Uterus (tissue), 4 donors: ENCODE measurements around the gene ASB1. TPM values are rescaled to one million over a fixed set of nuclear protein-coding genes. Genes with fewer than 3 reads are reported as not detected.

Experiments used
- DNase-seq, 2 donors: peaks; one replicate each; pipeline ENCODE4 v3.0.0-alpha.2; 2019 to 2020
- H3K27ac ChIP-seq, 2 donors: fragments of 200-600 bp; sonication (generic); 1 replicate in 1 of 2; 2 replicates in 1 of 2; pipeline ENCODE4 v1.5.1; 2016 to 2018
- H3K27me3 ChIP-seq, 2 donors: fragments of 200-600 bp; sonication (generic); one replicate each; pipeline ENCODE4 v1.5.1; 2018 to 2019; ENCODE audit warnings: control low read depth in 1 of 2
- H3K36me3 ChIP-seq, 2 donors: fragments of 200-600 bp; sonication (generic); one replicate each; pipeline ENCODE4 v1.5.1; 2019; ENCODE audit warnings: control low read depth in 1 of 2
- H3K4me1 ChIP-seq, 2 donors: fragments of 200-600 bp; sonication (generic); one replicate each; pipeline ENCODE4 v1.5.1; 2018 to 2019; ENCODE audit warnings: control low read depth in 1 of 2
- H3K4me3 ChIP-seq, 2 donors: fragments of 200-600 bp; sonication (generic); 1 replicate in 1 of 2; 2 replicates in 1 of 2; pipeline ENCODE4 v1.5.1; 2018 to 2019; ENCODE audit warnings: mild to moderate bottlenecking in 1 of 2
- H3K9me3 ChIP-seq, 2 donors: fragments of 200-600 bp; sonication (generic); one replicate each; pipeline ENCODE4 v1.5.1; 2019; ENCODE audit warnings: control low read depth in 1 of 2
- CTCF ChIP-seq, 4 experiments: fragments of 200-600 bp in 2 of 4; fragments of 450-650 bp in 2 of 4; sonication (generic) in 2 of 4; IDR thresholded peaks; one replicate each; pipeline ENCODE4 v1.5.1; 2016 to 2019; ENCODE audit warnings: antibody characterized with exemption in 4 of 4, mild to moderate bottlenecking in 2 of 4, moderate library complexity in 1 of 4
- POLR2A ChIP-seq, 2 donors: fragments of 450-650 bp; IDR thresholded peaks; one replicate each; pipeline ENCODE4 v1.6.1; 2016; ENCODE audit warnings: antibody characterized with exemption in 2 of 2, mild to moderate bottlenecking in 1 of 2, moderate library complexity in 1 of 2
- intact Hi-C: fragments of 100-400 bp; cut with DNase I; formaldehyde crosslinking; loops from one replicate; pipeline ENCODE4 v1.15.1; 2023; ENCODE audit warnings: low total_unique reads
- total RNA-seq, 4 donors: library from RNA; depleted of rRNA in 3 of 4; stranded (reverse); fragments of >200 nt in 3 of 4; gene quantifications; one replicate each; pipeline versions ENCODE4 v1.1.0 to v1.2.4, GENCODE V29; 2014 to 2023
- donor health status: DM: yes; HTN: yes; CAD: no.

The ASB1 gene
- total RNA-seq, 4 donors from 2014 or later, result 4.9 to 40.5 (median 18.6) TPM

DNA sequence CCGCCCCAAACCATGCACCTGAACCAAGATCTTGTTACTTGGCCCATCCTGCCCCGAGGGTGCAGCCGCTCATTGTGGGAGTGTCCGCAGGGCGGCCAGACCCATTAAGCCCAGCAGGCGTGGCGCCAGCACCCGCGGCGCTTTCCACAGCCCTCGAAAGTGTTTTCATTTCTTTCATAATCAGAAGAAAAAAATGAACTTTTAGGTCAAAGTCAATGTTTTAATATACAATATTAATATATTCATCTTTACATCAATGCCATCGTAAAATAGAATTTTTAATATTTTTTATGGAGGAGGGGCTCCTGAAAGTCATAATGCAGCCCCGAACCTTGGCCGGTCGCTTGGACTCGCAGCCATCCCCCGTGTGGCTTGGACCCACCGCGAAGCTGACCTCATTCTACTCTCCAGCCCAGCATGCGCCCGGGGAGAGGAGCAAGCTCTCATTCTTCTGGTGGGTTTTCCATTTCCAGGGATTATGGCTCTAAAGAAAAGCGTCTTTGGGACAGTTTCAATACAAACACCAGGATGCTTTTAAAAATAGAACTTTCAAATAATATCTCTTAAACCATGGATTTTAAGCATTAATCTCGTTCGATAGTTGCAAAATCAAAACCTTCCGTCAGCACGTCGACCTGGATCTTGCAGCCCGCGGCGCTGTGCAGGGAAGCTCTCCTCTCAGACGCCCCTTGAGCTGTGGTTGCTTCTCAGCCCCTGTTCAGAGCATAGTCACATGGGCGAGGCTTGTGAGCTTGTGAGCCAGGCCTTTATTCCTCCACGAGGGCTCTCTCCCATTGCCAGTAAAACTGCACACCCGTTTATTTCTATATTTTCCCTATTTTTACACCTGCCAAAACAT lies 17.2 kb upstream of the ASB1 start:
- intact Hi-C loops, result no loop called here
- DNase-seq, result no peak
- no peak for TF ChIP-seq POLR2A (IDR thresholded peaks at IDR 0.05)
- no peak for TF ChIP-seq CTCF (IDR thresholded peaks at IDR 0.05)
- Histone ChIP-seq H3K4me1 (no peaks in the 10 kb centered on the region), H3K4me3 (no peak overlapping the region), H3K27me3 (no peaks in the 10 kb centered on the region), H3K36me3 (no peaks in the 10 kb centered on the region), H3K9me3 (no peaks in the 10 kb centered on the region), H3K27ac (no peak overlapping the region)

DNA sequence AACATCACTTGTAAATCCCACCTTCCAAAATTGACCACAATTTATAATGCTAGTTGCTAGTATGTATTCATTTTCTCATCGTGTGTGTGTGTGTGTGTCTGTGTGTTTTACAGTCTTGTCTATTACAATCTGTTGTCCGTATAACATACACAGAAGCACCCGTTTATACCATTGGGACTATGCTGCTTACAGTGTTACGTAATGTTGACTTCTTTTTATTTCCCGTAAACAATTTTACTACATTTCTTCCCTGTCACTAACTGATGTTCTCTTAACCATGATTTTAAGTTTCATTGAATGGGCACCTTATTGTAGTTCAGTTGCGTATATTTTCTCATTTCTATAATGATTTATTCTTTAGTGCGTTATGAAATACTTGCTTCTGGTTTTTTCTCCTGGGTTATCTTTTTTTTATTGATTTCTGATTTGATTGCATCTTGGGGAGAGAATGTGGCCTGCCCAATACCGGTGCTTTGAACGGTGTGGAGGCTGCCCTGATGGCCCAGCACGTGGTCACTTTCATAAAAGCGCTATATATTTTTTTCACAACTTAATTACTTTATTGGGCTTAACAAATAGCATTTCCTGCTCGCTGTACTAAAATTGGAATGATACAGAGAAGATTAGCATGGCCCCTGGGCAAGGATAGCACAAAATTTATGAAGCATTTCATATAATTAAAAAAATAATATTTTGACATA lies 14.5 kb upstream of the ASB1 start:
- no peaks in the 10 kb centered on the region for H3K9me3 ChIP-seq
- no peaks in the 10 kb centered on the region for H3K4me1 ChIP-seq
- intact Hi-C loops, result no loop called here
- no peak overlapping the region for H3K4me3 ChIP-seq
- no peak for TF ChIP-seq POLR2A (IDR thresholded peaks at IDR 0.05)
- TF ChIP-seq CTCF (IDR thresholded peaks at IDR 0.05), result no peak
- H3K27ac ChIP-seq, result no peak overlapping the region
- DNase-seq, result no peak
- no peaks in the 10 kb centered on the region for H3K27me3 ChIP-seq
- H3K36me3 ChIP-seq, result no peaks in the 10 kb centered on the region

DNA sequence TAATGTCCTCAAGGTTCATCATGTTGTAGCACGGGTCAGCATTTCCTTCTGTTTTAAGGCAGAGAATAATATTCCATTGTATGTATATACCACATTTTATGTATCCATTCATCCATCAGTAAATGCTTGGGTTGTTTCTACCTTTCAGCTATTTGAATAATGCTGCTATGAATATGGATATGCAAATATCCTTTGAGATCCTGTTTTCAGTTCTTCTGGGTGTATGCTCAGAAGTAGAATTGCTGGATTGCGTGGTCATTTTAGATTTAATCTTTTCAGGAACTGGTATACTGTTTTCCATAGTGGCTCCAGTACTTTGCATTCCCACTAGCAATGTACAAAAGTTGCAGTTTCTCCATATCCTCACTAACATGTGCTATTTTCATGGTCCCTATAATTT lies 13.4 kb upstream of the ASB1 start:
- TF ChIP-seq POLR2A (IDR thresholded peaks at IDR 0.05), result no peak
- Histone ChIP-seq H3K36me3 (no peaks in the 10 kb centered on the region), H3K27ac (no peak overlapping the region), H3K27me3 (no peaks in the 10 kb centered on the region), H3K4me1 (no peaks in the 10 kb centered on the region), H3K4me3 (no peak overlapping the region), H3K9me3 (no peaks in the 10 kb centered on the region)
- no peak for DNase-seq
- intact Hi-C loops, result no loop called here

- no peak overlapping the region for H3K27ac ChIP-seq
- H3K9me3 ChIP-seq, result no peaks in the 10 kb centered on the region
These were observed 11.5 kb upstream of the ASB1 start for GRCh38 chr2:238415036-238415764.

GRCh38 chr2:238415893-238416292 lies 10.8 kb upstream of the ASB1 start:
- H3K27ac ChIP-seq, result no peak overlapping the region
- TF ChIP-seq CTCF (IDR thresholded peaks at IDR 0.05), result no peak
- TF ChIP-seq POLR2A (IDR thresholded peaks at IDR 0.05), result no peak
- H3K4me3 ChIP-seq, result no peak overlapping the region
- no peak for DNase-seq
- H3K36me3 ChIP-seq, result no peaks in the 10 kb centered on the region
- H3K9me3 ChIP-seq, result no peaks in the 10 kb centered on the region
- no peaks in the 10 kb centered on the region for H3K4me1 ChIP-seq
- intact Hi-C loops, result no loop called here
- no peaks in the 10 kb centered on the region for H3K27me3 ChIP-seq

More at GRCh38 chr2:238415036-238415764, 11.5 kb upstream of the ASB1 start:
- H3K36me3 ChIP-seq, result no peaks in the 10 kb centered on the region
- no peaks in the 10 kb centered on the region for H3K27me3 ChIP-seq
- H3K4me1 ChIP-seq, result no peaks in the 10 kb centered on the region
- intact Hi-C loops, result no loop called here
- no peak for DNase-seq
- TF ChIP-seq POLR2A (IDR thresholded peaks at IDR 0.05), result no peak
- H3K4me3 ChIP-seq, result no peak overlapping the region
